ENCODE results near the gene HSP90AA1. TPM values are rescaled to one million over a fixed set of nuclear protein-coding genes. Genes with fewer than 3 reads are reported as not detected.
A peak's percentile ranks its signal among the peaks of the same experiment; 100 is the strongest.
"Not testable (repeated sequence)": the region's sequence is repeated elsewhere in the genome, so short reads cannot be mapped to it uniquely, and the experiment has no call there.

Gene HSP90AA1
- total RNA-seq, 2 donors from 2014 or later: 353 to 377 TPM

DNA sequence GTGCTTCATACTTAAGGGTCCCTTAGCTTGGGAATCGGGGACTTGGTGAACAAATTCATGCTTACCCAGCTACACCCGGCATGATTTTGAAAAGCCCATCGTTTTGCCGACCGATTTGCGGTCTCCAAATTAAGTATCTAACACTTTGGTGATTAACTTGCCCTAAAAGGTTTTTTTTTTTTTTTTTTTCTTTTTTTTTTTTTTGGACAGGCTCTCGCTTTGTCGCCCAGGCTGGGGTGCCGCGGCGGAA, 843 bp upstream of the HSP90AA1 start:
- H3K27me3 Mint-ChIP-seq (ENCODE audit: low read depth): no peaks in the 10 kb centered on the region
- peak overlapping the region; percentile 96 for H3K27ac Mint-ChIP-seq
- peaks cover 25 to 35% of the 10 kb centered on the region in 2 donors for H3K36me3 Mint-ChIP-seq (ENCODE audit: insufficient read depth in 2 of 2)
- no peaks in the 10 kb centered on the region for H3K9me3 Mint-ChIP-seq
- no peak for DNase-seq
- ATAC-seq (replicated peaks in 1 of 2): no peak
- peaks cover 64% of the 10 kb centered on the region for H3K4me1 Mint-ChIP-seq (ENCODE audit: low read depth)
- H3K4me3 Mint-ChIP-seq: peak overlapping the region; percentile 96

DNA sequence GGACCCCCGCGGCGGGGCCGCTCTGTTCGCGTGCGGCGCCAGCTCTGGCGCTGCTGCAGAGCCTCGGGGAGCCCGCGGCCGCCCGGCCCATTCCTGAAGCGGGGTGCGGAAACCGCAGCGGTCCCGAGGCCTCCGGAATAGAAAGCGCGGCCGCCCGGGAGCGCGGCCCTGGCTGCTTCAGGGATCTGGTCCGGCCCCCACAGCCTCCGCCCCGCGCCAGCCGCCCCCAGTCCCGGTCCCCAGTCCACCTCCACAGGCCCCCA, 204 bp downstream of the HSP90AA1 start:
- H3K36me3 Mint-ChIP-seq (ENCODE audit: insufficient read depth in 2 of 2): peaks cover 30 to 45% of the 10 kb centered on the region in 2 donors
- DNase-seq: no peak
- no peaks in the 10 kb centered on the region for H3K9me3 Mint-ChIP-seq
- no peaks in the 10 kb centered on the region for H3K27me3 Mint-ChIP-seq (ENCODE audit: low read depth)
- peak overlapping the region; percentile 96 for H3K4me3 Mint-ChIP-seq
- H3K4me1 Mint-ChIP-seq (ENCODE audit: low read depth): peaks cover 74% of the 10 kb centered on the region
- H3K27ac Mint-ChIP-seq: peak overlapping the region; percentile 97
- ATAC-seq (replicated peaks in 1 of 2): no peak

- H3K4me3 Mint-ChIP-seq: peak overlapping the region; percentile 76 to 86
- H3K27me3 Mint-ChIP-seq (ENCODE audit: low read depth): no peaks in the 10 kb centered on the region
- ATAC-seq (replicated peaks in 1 of 2): peak; percentile 52 to 56
- no peaks in the 10 kb centered on the region for H3K9me3 Mint-ChIP-seq
- DNase-seq: peak; percentile 75 to 79
- H3K36me3 Mint-ChIP-seq (ENCODE audit: insufficient read depth in 2 of 2): peaks cover 30 to 50% of the 10 kb centered on the region in 2 donors
- H3K4me1 Mint-ChIP-seq (ENCODE audit: low read depth): peaks cover 79% of the 10 kb centered on the region
- H3K27ac Mint-ChIP-seq: peak overlapping the region; percentile 91
Observed at GRCh38 chr14:102085948-102086708, 716 bp downstream of the HSP90AA1 start.

DNA sequence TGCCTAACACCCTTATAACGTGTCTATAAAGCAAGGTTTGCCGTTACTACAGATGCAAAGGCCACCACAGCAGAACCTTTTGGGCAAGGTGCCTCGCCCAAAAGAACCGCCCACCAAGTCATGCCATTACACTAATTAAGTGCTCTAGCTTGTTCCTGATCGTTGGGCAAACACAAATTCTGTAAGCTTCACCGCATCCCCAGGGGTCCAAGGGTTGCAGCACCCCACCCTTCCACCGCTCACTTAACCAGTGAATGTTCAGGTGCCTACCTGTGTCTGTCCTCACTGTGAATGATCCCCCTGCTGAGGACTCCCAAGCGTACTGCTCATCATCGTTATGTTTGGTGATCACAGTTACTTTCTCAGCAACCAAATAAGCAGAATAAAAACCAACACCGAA, 1.4 kb downstream of the HSP90AA1 start:
- DNase-seq (no peak), ATAC-seq (replicated peaks in 1 of 2) (no peak)
- Mint-ChIP-seq H3K27ac (peak overlapping the region; percentile 91), H3K9me3 (no peaks in the 10 kb centered on the region), H3K27me3 (ENCODE audit: low read depth) (no peaks in the 10 kb centered on the region), H3K4me1 (ENCODE audit: low read depth) (peaks cover 80% of the 10 kb centered on the region), H3K4me3 (peak overlapping the region; percentile 76 to 86), H3K36me3 (ENCODE audit: insufficient read depth in 2 of 2) (peaks cover 30 to 54% of the 10 kb centered on the region in 2 donors)

GRCh38 chr14:102084931-102085330, 1.9 kb downstream of the HSP90AA1 start:
- Mint-ChIP-seq H3K27me3 (ENCODE audit: low read depth) (no peaks in the 10 kb centered on the region), H3K9me3 (no peaks in the 10 kb centered on the region), H3K4me1 (ENCODE audit: low read depth) (peaks cover 75% of the 10 kb centered on the region), H3K4me3 (peak overlapping the region; percentile 76 to 86), H3K27ac (peak overlapping the region; percentile 91), H3K36me3 (ENCODE audit: insufficient read depth in 2 of 2) (peaks cover 30 to 56% of the 10 kb centered on the region in 2 donors)
- no peak for DNase-seq
- ATAC-seq (replicated peaks in 1 of 2): no peak

DNA sequence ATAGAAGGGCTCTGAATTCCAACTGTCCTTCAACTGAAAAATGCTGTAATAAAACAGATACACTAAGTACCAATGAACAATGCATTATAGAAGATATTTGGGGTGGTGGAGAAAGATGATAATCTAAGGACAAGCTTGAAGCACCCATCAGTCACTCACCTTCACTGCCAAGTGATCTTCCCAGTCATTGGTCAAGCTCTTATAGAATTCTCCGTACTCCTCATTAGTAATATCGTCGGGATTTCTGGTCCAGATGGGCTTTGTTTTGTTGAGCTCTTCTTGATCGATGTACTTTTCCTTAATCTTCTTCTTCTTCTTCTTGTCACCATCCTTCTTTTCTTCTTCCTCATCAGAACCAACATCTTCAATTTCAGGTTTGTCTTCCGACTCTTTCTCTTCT, 2.3 kb downstream of the HSP90AA1 start:
- Mint-ChIP-seq H3K4me1 (ENCODE audit: low read depth) (peaks cover 70% of the 10 kb centered on the region), H3K4me3 (peak overlapping the region; percentile 76 to 86), H3K27ac (peak overlapping the region; percentile 91), H3K36me3 (ENCODE audit: insufficient read depth in 2 of 2) (peaks cover 31 to 58% of the 10 kb centered on the region in 2 donors)
- DNase-seq; H3K9me3 Mint-ChIP-seq; ATAC-seq (replicated peaks in 1 of 2); H3K27me3 Mint-ChIP-seq (ENCODE audit: low read depth): not testable (repeated sequence)

DNA sequence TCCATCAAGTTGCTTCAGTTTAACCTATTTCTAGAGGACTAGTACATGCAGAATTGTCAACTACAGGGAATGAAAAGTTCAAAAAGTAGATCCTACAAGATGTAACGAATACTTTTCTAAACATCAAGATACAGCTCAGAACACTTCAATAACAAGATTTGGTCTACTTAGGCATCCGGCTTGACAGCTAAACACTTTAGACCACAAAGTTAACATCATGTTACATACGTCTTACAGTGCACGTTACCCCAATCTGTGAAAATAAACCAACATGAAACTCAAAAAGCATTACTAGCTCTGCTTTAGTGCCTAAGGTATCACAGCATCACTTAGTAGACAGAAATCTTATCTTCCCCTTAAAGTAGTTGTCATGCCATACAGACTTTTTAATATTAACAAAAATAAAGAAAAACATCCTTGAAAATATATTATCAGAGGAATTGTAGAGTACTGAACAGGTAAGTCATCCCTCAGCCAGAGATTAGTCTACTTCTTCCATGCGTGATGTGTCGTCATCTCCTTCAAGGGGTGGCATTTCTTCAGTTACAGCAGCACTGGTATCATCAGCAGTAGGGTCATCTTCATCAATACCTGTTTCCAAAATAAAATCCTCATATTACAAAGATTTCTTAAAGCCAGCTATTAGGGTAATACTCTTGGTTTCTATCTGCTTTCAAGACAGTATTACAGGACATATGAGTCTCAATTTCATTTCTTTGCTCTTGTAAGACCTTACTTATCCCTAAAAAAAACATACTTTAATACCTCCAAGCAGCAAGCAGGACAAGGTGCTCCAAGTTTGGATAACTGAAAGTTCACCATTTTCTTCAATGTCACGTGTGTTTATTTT, 5.4 kb downstream of the HSP90AA1 start:
- peaks cover 54% of the 10 kb centered on the region for H3K4me1 Mint-ChIP-seq (ENCODE audit: low read depth)

GRCh38 chr14:102080183-102081080, 6.4 kb downstream of the HSP90AA1 start:
- peaks cover 24 to 63% of the 10 kb centered on the region in 2 donors for H3K36me3 Mint-ChIP-seq (ENCODE audit: insufficient read depth in 2 of 2)
- ATAC-seq (replicated peaks in 1 of 2) (no peak), DNase-seq (no peak)
- H3K27ac Mint-ChIP-seq: peak overlapping the region; percentile 92
- H3K9me3 Mint-ChIP-seq: no peaks in the 10 kb centered on the region
- H3K4me3 Mint-ChIP-seq: peak overlapping the region in 1 of 2 donors; percentile 17
- H3K27me3 Mint-ChIP-seq (ENCODE audit: low read depth): no peaks in the 10 kb centered on the region
- H3K4me1 Mint-ChIP-seq (ENCODE audit: low read depth): peaks cover 47% of the 10 kb centered on the region

More for the DNA sequence above, 5.4 kb downstream of the HSP90AA1 start:
- Mint-ChIP-seq H3K27ac (peak overlapping the region; percentile 92), H3K27me3 (ENCODE audit: low read depth) (no peaks in the 10 kb centered on the region), H3K9me3 (no peaks in the 10 kb centered on the region), H3K4me3 (peak overlapping the region in 1 of 2 donors; percentile 86), H3K36me3 (ENCODE audit: insufficient read depth in 2 of 2) (peaks cover 31 to 72% of the 10 kb centered on the region in 2 donors)
- no peak for ATAC-seq (replicated peaks in 1 of 2)
- DNase-seq: no peak

DNA sequence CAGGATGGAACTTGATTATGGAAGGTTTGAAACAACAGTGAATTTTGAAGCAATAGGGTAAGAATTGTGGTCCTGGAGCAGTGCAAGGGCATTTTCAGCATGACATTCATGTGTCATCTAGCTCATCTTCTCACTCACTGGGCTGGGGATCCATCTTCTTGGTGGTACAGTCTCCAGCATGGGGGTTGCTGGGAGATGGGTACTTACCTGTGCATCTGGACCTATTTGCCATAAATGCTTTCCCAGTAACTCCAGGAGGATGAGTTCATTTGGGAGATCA, 7.2 kb downstream of the HSP90AA1 start:
- DNase-seq (no peak), ATAC-seq (replicated peaks in 1 of 2) (peak in 1 of 2 donors; percentile 1)
- Mint-ChIP-seq H3K27me3 (ENCODE audit: low read depth) (no peaks in the 10 kb centered on the region), H3K4me3 (no peak overlapping the region), H3K36me3 (ENCODE audit: insufficient read depth in 2 of 2) (peaks cover 18 to 55% of the 10 kb centered on the region in 2 donors), H3K4me1 (ENCODE audit: low read depth) (peaks cover 39% of the 10 kb centered on the region), H3K27ac (no peak overlapping the region), H3K9me3 (no peaks in the 10 kb centered on the region)

DNA sequence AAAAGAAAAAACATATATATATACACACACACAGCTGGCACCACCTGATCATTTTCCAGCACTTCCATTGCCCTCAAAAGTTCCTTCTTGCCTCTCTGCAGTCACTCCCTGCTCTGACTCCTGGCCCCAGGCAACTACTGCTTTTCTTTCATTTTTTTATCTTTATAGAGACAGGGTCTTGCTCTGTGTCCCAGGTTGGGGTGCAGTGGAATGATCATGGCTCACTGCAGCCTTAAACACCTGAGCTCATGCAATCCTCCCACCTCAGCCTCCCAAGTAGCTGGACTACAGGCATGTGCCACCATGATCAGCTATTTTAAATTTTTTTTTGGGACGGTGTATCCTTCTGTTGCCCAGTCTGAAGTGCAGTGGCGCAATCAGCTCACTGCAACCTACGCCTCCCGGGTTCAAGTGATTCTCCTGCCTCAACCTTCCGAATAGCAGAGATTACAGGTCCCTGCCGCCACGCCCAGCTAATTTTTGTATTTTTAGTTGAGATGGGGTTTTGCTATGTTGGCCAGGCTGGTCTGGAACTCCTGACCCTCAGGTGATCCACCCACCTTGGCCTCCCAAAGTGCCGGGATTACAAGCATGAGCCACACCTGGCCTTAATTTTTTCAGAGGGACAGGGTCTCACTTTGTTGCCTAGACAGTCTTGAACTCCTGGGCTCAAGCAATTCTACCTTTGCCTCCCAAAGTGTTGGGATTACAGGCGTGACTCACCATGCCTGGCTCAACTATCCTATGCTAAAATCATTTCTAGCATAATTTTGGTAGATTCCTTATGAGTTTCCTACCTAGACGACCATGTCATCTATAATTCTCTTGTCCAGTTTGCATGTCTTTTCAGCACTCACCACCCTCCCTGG, 7.8 kb downstream of the HSP90AA1 start:
- peak overlapping the region; percentile 55 for H3K27ac Mint-ChIP-seq
- peaks cover 17 to 50% of the 10 kb centered on the region in 2 donors for H3K36me3 Mint-ChIP-seq (ENCODE audit: insufficient read depth in 2 of 2)
- no peak for DNase-seq
- peak; percentile 5 to 10 for ATAC-seq (replicated peaks in 1 of 2)
- no peaks in the 10 kb centered on the region for H3K27me3 Mint-ChIP-seq (ENCODE audit: low read depth)
- peaks cover 33% of the 10 kb centered on the region for H3K4me1 Mint-ChIP-seq (ENCODE audit: low read depth)
- H3K4me3 Mint-ChIP-seq: no peak overlapping the region
- peaks cover 0 to 1% of the 10 kb centered on the region in 2 donors for H3K9me3 Mint-ChIP-seq

DNA sequence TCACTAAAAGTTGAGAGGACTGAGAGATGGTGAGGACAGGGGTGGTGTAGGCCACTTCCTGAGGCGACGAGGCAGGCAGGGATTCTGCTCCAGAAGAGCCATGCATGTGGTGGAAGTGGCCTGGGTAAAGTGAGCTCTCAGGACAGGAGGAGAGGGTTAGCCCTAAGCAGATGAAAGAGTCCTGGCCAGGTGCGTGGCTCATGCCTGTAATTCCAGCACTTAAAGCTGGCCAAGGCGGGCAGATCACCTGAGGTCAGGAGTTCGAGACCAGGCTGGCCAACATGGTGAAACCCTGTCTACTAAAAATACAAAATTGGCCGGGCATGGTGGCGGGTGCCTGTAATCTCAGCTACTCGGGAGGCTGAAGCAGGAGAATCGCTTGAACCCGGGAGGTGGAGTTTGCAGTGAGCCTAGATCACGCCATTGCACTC, 8.5 kb downstream of the HSP90AA1 start:
- Mint-ChIP-seq H3K36me3 (ENCODE audit: insufficient read depth in 2 of 2) (peaks cover 12 to 45% of the 10 kb centered on the region in 2 donors), H3K4me1 (ENCODE audit: low read depth) (peaks cover 26% of the 10 kb centered on the region), H3K27ac (peak overlapping the region; percentile 52)
- H3K9me3 Mint-ChIP-seq; H3K27me3 Mint-ChIP-seq (ENCODE audit: low read depth); DNase-seq; H3K4me3 Mint-ChIP-seq: not testable (repeated sequence)
- ATAC-seq (replicated peaks in 1 of 2): peak; percentile 10 to 19

GRCh38 chr14:102077382-102077709, 9.5 kb downstream of the HSP90AA1 start:
- H3K4me1 Mint-ChIP-seq (ENCODE audit: low read depth): peaks cover 16% of the 10 kb centered on the region
- peaks cover 0 to 1% of the 10 kb centered on the region in 2 donors for H3K9me3 Mint-ChIP-seq
- DNase-seq (no peak), ATAC-seq (replicated peaks in 1 of 2) (peak; percentile 17 to 31)
- H3K27me3 Mint-ChIP-seq (ENCODE audit: low read depth): no peaks in the 10 kb centered on the region
- H3K36me3 Mint-ChIP-seq (ENCODE audit: insufficient read depth in 2 of 2): peaks cover 7 to 36% of the 10 kb centered on the region in 2 donors
- no peak overlapping the region for H3K27ac Mint-ChIP-seq
- no peak overlapping the region for H3K4me3 Mint-ChIP-seq
